Measurements from ENCODE around the gene LEFTY1.

DNA sequence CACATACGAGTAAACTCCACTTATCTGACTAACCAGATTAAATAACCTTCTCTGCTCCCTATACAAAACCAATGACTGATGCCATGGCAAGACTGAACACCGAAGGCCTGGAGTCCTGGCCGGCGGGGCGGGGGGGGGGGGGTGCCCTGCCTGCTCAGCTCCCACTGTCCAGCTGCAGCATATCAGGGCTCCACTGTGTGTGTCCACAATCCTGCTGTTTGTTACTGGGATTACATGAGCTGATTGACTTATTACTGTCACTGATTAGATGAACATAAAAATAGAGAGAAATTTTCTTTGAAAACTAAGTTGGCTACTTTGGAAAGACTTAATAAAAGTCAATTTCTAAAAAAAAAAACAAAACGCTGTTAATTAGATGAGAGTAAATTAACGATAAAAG lies 31.7 kb downstream of the LEFTY1 start:
- TF ChIP-seq, protein P1, sequence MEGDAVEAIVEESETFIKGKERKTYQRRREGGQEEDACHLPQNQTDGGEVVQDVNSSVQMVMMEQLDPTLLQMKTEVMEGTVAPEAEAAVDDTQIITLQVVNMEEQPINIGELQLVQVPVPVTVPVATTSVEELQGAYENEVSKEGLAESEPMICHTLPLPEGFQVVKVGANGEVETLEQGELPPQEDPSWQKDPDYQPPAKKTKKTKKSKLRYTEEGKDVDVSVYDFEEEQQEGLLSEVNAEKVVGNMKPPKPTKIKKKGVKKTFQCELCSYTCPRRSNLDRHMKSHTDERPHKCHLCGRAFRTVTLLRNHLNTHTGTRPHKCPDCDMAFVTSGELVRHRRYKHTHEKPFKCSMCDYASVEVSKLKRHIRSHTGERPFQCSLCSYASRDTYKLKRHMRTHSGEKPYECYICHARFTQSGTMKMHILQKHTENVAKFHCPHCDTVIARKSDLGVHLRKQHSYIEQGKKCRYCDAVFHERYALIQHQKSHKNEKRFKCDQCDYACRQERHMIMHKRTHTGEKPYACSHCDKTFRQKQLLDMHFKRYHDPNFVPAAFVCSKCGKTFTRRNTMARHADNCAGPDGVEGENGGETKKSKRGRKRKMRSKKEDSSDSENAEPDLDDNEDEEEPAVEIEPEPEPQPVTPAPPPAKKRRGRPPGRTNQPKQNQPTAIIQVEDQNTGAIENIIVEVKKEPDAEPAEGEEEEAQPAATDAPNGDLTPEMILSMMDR (IDR thresholded peaks at IDR 0.05): no peak
- no peak for TF ChIP-seq EP300 (IDR thresholded peaks at IDR 0.05)
- no peak for TF ChIP-seq POLR2A (IDR thresholded peaks at IDR 0.05; ENCODE audit: low read depth)
- TF ChIP-seq POLR2AphosphoS5 (IDR thresholded peaks at IDR 0.05): no peak
